Esophagus muscularis mucosa (tissue), 3 donors: ENCODE data around the gene TFAP2E.

Source experiments
- CTCF ChIP-seq, 3 experiments: fragments of 200-600 bp in 2 of 3; fragments of 450-650 bp in 1 of 3; sonication (generic) in 2 of 3; IDR thresholded peaks; one replicate each; pipeline ENCODE4 v1.5.1; 2017 to 2019; ENCODE audit warnings: antibody characterized with exemption in 3 of 3, mild to moderate bottlenecking in 2 of 3, moderate library complexity in 1 of 3
- POLR2AphosphoS5 ChIP-seq, 2 donors: sonication (generic); formaldehyde crosslinking; IDR thresholded peaks; one replicate each; pipeline ENCODE4 v1.6.1; 2017; ENCODE audit warnings: antibody characterized with exemption in 2 of 2

GRCh38 chr1:35558374-35559316, 14.5 kb upstream of the TFAP2E start:
- TF ChIP-seq CTCF (IDR thresholded peaks at IDR 0.05), result no peak
- TF ChIP-seq POLR2AphosphoS5 (IDR thresholded peaks at IDR 0.05), result no peak
